Measurements from ENCODE around the gene SLC12A3. TPM values are rescaled to one million over a fixed set of nuclear protein-coding genes. Genes with fewer than 3 reads are reported as not detected.

SLC12A3 gene
- polyA plus RNA-seq, 3 donors: 0.03 TPM; not detected in 2

- H3K4me2 ChIP-seq (replicated peaks; ENCODE audit: extremely low read depth, low read length, poor library complexity, severe bottlenecking): no peak overlapping the region
- Mint-ChIP-seq H3K4me3 (peak overlapping the region in 1 of 2 donors; percentile 26), H3K36me3 (peaks cover 0 to 4% of the 10 kb centered on the region in 2 donors), H3K27me3 (ENCODE audit: low read depth in 3 of 3) (peaks cover 0 to 5% (median 0%) of the 10 kb centered on the region in 3 donors), H3K4me1 (peaks cover 61% of the 10 kb centered on the region), H3K27ac (peak overlapping the region; percentile 81 to 95 (median 89)), H3K9me3 (peaks cover 0 to 4% (median 0%) of the 10 kb centered on the region in 7 donors)
- H3K4me1 ChIP-seq (ENCODE audit: control insufficient read depth in 1 of 2, insufficient read depth in 2 of 2, low read length in 2 of 2): peaks cover 61 to 66% of the 10 kb centered on the region in 2 donors
- H3K9ac ChIP-seq (ENCODE audit: insufficient read depth, low read length, poor library complexity, severe bottlenecking): no peak overlapping the region
- H2AFZ ChIP-seq (ENCODE audit: insufficient read depth, low read depth, low read length, poor library complexity, severe bottlenecking): peak overlapping the region; percentile 7
- H3K4me3 ChIP-seq (replicated peaks in 1 of 3; ENCODE audit: low read depth in 2 of 3, low read length in 3 of 3): no peak overlapping the region
- no peaks in the 10 kb centered on the region for H3K79me2 ChIP-seq (ENCODE audit: insufficient read depth, low read length)
- TF ChIP-seq CTCF (IDR thresholded peaks at IDR 0.05): peak; percentile 98
- peak; percentile 83 to 89 (median 87) for DNase-seq
- no peaks in the 10 kb centered on the region for H4K20me1 ChIP-seq (ENCODE audit: insufficient read depth, low read length)
- no peaks in the 10 kb centered on the region for H3K9me3 ChIP-seq (replicated peaks in 1 of 2; ENCODE audit: control insufficient read depth in 1 of 2, insufficient read depth in 1 of 2, low read length in 2 of 2)
- WGBS (ENCODE audit: insufficient coverage): 41% methylated on average over 27 of the region's 30 CpGs
- H3K36me3 ChIP-seq (replicated peaks in 1 of 2; ENCODE audit: control insufficient read depth in 1 of 2, insufficient read depth in 2 of 2, low read length in 2 of 2): no peaks in the 10 kb centered on the region
- intact Hi-C loops (cut with micrococcal nuclease): loop anchor here in 1 of 2 donors (5.0 to 10.0 kb wide), 2 partner anchors 78 to 200 kb away; no protein-coding TSS in a partner anchor
- no peaks in the 10 kb centered on the region for H3K27me3 ChIP-seq (ENCODE audit: control insufficient read depth in 2 of 2, insufficient read depth in 2 of 2, low read length in 2 of 2)
- peak overlapping the region; percentile 65 for H3K27ac ChIP-seq (ENCODE audit: low read depth in 1 of 2, low read length in 2 of 2)
Measured at GRCh38 chr16:56964243-56965148, 99.5 kb downstream of the SLC12A3 start.

Small RNA genes within 50 kb of the gene (small RNA-seq; reads per million reads assigned to genes)
- not detected for gene MIR138-2 (ENCODE audit: insufficient read length, low read depth)

Other genes with a start within 250 kb of the SLC12A3 start
- 1 to 10 TPM; 1.3 to 4.3 (median 4.0) TPM for gene MT1E, start 239.4 kb upstream of the SLC12A3 start, polyA plus RNA-seq
- not detected for gene MT1M, start 232.5 kb upstream of the SLC12A3 start, polyA plus RNA-seq
- not detected for gene MT1A, start 226.5 kb upstream of the SLC12A3 start, polyA plus RNA-seq
- not detected for gene MT1B, start 213.3 kb upstream of the SLC12A3 start, polyA plus RNA-seq
- gene MT1F, start 207.2 kb upstream of the SLC12A3 start, polyA plus RNA-seq: 10 to 100 TPM; 10.2 to 21.9 (median 13.6) TPM
- gene MT1G, start 197.1 kb upstream of the SLC12A3 start, polyA plus RNA-seq: 1 to 10 TPM in 2 of 3 donors, not detected in 1; 1.1 to 1.4 TPM
- under 1 TPM in 1 of 3 donors, not detected in 2; 0.76 TPM for gene MT1H, start 195.4 kb upstream of the SLC12A3 start, polyA plus RNA-seq
- 10 to 100 TPM; 34.5 to 87.9 (median 55.4) TPM for gene MT1X, start 182.7 kb upstream of the SLC12A3 start, polyA plus RNA-seq
- gene NUP93, start 135.1 kb upstream of the SLC12A3 start, polyA plus RNA-seq: 10 to 100 TPM; 46.6 to 77.7 (median 59.4) TPM
- gene HERPUD1, start 66.9 kb downstream of the SLC12A3 start, polyA plus RNA-seq: 100 to 1,000 TPM; 179 to 454 (median 186) TPM
- gene CETP, start 96.7 kb downstream of the SLC12A3 start, polyA plus RNA-seq: 1 to 10 TPM in 2 of 3 donors, under 1 TPM in 1; 0.61 to 2.1 (median 1.3) TPM
- 100 to 1,000 TPM in 1 of 3 donors, 10 to 100 TPM in 2; 10.3 to 171 (median 21.6) TPM for gene NLRC5, start 124.3 kb downstream of the SLC12A3 start, polyA plus RNA-seq
- gene CPNE2, start 227.4 kb downstream of the SLC12A3 start, polyA plus RNA-seq: 10 to 100 TPM; 18.3 to 68.8 (median 23.9) TPM

All from CD14-positive monocyte (primary cell).